COR-L47 (cell line): Measurements from ENCODE around the gene TEX28.
"Not testable (repeated sequence)": the region's sequence is repeated elsewhere in the genome, so short reads cannot be mapped to it uniquely, and the experiment has no call there.

Experiments
- DNase-seq: peaks from one replicate; lab custom pipeline; 2025; lab: John Stamatoyannopoulos, UW

Gene TEX28

DNA sequence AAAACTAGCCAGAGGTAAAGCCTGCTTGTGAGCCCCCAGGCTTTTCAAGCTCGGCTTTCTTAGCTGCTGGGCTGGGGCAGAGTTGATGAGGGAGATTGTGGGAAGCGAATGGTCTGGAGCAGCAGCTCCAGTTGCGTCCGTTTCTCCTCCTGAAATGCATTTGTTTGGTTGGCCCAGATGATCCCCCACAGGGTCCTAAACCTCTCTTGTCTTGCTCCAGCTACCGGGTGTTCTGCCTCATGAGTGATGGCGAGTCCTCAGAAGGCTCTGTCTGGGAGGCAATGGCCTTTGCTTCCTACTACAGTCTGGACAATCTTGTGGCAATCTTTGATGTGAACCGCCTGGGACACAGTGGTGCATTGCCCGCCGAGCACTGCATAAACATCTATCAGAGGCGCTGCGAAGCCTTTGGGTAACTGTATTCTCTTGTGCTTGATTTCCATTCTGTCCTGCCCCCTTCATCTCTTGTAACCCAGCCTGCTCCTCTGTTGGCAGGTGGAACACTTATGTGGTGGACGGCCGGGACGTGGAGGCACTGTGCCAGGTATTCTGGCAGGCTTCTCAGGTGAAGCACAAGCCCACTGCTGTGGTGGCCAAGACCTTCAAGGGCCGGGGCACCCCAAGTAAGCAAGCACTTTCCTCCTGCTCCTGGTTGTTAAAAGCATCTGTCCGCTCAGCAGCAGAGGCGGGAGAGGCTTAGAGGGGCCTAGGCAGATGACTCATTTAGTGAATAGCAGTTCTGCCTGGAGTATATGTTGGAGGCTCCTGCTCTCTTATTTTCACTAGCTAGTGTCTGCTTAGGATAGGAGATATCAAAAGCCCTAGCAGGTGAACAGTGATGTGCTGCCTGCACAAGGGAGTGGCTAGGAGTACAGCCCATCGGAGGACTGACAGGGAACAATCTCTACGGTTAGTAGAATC, 16.0 kb upstream of the TEX28 start:
- no peak for DNase-seq

GRCh38 chrX:154309041-154309775, 14.3 kb upstream of the TEX28 start:
- DNase-seq, result no peak

GRCh38 chrX:154308108-154308946, 13.4 kb upstream of the TEX28 start:
- peak; percentile 7 for DNase-seq

DNA sequence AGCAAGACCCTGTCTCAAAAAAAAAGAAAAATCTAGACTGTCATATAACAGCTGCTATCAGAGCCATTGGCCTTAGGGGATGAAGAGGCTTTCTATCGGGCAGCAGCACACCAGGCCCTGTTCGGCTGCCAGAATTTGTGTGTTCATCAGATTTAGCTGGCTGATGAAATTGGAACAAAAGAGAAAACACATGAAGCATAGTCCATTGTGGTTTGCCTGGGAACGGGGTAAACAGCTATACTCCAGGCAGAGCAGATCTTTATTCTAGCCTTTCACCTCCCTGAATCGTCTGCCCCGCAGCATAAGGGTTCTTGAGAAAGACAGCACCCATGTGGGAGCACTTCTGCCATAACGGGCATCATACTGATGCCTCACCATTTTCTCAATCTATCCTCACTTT, 12.3 kb upstream of the TEX28 start:
- no peak for DNase-seq

DNA sequence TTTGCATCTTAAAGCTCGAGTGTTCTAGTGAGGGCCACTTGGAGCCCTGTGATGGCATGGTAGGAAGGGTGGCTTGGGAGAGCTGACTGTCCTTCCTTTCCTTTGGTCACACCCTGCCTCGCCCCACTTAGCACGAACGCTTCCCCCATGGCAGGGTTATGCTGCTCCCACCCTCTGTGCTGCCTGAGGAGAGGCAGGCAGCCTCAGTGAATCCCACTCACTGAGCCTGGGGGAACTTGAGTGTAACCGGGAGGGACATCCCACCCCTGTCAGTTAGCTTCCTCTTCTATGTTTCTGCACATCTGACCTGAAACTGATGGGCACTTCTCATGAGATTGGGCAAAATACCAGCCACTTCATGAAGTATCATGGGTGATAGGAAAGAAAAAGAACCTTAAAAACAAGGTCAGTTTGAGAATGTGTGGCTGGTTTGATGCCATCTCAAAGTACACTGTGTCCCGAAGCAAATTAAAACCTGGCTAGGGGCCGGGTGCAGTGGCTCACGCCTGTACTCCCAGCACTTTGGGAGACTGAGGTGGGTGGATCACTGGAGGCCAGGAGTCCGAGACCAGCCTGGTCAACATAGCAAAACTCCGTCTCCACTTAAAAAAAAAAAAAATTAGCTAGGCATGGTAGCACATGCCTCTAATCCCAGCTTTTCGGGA, 10.7 kb upstream of the TEX28 start:
- DNase-seq, result no peak

- no peak for DNase-seq
These were observed 9.9 kb upstream of the TEX28 start for GRCh38 chrX:154304846-154305245.

DNA sequence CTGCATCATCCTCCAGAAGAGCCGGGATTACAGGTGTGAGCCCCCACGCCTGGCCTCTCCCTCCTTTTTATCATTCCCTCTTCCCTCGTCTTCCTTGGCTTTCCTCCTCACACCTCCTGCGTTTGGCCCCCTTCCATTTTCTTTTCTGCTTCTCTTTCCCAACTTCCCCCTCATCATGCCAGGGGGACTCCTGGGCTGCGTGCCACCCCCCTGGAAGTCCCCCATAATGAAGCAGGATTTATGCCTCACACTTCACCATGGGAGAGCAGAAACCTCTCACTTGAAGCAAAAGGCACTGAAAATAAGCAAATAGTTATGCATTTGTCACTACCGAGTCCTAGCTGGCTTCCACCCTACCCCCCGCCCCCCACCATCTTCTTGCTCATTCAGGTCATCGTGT, 8.6 kb upstream of the TEX28 start:
- no peak for DNase-seq

- not testable (repeated sequence) for DNase-seq
These were observed 8.1 kb upstream of the TEX28 start for GRCh38 chrX:154302998-154303397.

- DNase-seq, result no peak
These were observed 5.9 kb upstream of the TEX28 start for GRCh38 chrX:154300816-154301215.

- DNase-seq, result no peak
These were observed 3.4 kb upstream of the TEX28 start for GRCh38 chrX:154298312-154298711.

DNA sequence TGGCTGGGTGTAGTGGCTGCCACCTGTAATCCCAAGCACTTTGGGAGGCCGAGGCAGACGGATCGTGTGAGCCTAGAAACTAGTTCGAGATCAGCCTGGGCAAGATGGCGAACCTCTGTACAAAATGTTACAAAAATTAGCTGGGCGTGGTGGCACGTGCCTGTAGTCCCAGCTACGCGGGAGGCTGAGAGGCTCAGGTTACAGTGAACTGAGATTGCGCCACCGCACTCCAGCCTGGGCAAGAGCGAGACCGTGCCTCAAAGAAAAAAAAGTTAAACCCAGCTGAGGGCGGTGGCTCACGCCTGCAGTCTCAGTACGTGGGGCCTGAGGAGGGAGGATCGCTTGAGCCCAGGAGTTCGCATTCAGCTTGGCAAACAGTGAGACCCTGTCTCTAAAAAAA, 1.8 kb upstream of the TEX28 start:
- DNase-seq, result no peak

DNA sequence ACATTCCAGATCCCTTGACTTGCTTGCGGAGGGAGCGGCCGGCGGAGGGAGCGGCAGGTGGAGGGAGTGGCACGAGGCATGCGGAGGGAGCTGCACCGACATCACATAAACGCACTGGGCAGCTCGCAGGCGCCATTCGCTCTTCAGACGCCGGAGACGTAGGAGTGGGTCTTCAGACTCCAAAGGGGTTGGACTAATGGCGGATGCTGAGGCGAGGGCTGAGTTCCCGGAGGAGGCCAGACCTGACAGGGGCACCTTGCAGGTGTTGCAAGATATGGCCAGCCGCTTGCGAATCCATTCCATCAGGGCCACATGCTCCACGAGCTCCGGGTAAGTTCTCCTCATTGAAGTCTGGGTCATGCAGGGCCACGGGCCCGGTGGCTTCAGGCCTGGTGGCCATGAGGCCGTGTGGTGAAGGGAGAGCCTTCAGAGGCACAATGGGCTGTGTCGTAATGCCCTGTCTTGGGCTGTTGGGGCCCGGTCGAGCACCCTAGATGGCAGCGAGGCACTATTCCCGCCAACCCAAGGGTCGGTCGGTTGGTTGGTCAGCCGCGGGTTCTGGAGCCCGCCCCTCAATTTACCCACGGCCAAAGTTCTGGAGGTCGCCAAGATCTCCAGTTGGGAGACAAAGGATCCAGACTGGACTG, 863 bp upstream of the TEX28 start, which contains the start of gene TKTL1:
Gene TKTL1 (plus strand): TSS at position 132 of the 647 bp plus-strand sequence. CDS start 65 bp downstream, at position 197.
- no peak for DNase-seq

DNA sequence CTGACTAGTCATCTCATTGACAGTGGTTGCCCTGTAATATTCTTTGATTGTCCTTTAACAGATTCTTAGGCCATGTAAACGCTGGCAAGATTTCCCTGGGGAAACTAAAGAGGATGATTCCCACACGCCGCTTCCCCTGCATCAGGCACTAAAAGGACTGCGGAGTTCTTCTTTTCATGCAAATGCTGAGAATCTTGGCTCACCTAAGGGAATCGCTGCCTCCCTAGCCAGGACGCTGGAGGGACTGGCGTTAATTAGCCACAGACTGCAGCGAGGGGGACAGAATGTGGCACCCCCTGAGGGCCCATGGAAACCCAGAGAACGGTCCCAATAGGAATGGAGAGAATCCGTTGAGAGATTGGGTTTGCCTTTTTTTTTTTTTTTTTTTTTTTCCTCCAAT, 8.5 kb downstream of the TEX28 start:
- DNase-seq, result not testable (repeated sequence)

DNA sequence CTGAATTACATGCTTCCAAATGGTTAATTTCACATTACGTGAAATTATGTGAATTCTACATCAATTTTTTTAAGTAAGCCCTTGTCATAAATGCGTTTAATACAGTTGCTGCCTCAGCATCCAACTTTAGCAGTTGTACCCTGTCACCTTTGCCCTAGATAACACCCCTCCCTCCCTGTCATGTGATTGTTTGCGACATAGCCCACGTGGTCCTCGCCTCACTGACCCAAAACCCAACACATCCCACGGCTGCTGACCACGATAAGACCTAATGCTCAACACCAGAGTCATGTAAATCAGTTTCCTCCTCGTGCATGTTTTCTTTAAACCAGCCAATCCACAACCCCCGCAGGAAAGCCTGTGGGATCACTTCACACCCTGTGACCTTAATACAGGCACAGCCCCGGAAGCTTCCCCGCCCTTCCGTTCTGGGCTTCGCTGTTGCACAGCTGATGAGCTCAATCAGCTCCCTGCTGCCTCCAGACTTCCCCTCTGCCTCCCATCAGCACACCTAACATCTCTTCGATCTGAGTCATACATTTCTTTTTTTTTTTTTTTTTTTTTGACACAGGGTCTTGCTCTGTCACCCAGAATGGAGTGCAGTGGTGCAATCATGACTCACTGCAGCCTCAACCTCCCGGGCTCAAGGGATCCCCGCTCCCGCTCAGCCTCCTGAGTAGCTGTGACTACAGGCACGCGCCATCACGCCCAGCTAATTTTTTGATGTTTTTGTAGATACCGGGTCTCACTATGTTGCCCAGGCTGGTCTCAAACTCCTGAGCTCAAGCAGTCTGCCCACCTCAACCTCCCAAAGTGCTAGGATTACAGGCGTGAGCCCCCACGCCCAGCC, 10.2 kb downstream of the TEX28 start:
- DNase-seq, result not testable (repeated sequence)

GRCh38 chrX:154269245-154269644, 25.7 kb downstream of the TEX28 start:
- not testable (repeated sequence) for DNase-seq

GRCh38 chrX:154263072-154263471, 31.9 kb downstream of the TEX28 start:
- not testable (repeated sequence) for DNase-seq

DNA sequence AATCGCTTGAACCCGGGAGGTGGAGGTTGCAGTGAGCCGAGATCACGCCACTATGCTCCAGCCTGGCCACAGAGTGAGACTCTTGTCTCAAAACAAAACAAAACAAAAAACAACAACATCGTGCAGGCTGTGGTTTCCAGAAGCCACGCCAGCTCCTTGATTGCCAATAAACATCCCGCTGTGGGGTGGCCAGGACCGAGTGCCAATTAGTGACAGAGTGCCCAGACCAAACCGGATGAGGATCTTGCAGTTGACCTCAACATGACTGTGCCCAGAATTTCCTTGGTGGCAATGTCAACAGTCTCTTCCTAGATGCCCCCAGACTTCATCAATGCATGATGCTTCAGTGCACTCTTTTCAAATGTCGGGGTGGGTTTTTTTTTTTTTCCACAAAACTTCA, 36.2 kb downstream of the TEX28 start:
- DNase-seq, result not testable (repeated sequence)

DNA sequence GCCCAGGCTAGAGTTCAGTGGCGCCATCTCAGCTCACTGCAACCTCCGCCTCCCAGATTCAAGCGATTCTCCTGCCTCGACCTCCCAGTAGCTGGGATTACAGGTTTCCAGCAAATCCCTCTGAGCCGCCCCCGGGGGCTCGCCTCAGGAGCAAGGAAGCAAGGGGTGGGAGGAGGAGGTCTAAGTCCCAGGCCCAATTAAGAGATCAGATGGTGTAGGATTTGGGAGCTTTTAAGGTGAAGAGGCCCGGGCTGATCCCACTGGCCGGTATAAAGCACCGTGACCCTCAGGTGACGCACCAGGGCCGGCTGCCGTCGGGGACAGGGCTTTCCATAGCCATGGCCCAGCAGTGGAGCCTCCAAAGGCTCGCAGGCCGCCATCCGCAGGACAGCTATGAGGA, 37.6 kb downstream of the TEX28 start, which contains the start of gene OPN1MW3:
Gene OPN1MW3 (plus strand): TSS at position 301 of the 400 bp plus-strand sequence. CDS start 38 bp downstream, at position 339.
- DNase-seq, result not testable (repeated sequence)

DNA sequence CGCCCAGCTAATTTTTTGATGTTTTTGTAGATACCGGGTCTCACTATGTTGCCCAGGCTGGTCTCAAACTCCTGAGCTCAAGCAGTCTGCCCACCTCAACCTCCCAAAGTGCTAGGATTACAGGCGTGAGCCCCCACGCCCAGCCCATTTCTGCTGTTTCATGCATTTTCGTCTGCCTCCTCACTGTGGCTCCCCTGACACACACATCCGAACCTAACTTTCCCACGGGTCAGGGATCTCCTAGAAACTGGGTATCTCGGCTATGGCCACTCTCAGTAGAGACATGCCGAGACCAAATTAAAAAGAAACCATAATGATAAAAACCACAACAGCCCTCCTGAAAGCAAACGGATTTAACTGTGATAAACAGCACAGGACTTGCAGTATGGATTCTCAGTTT, 46.8 kb downstream of the TEX28 start:
- DNase-seq, result not testable (repeated sequence)
